GM21390 (cell line): ENCODE measurements around the gene MYOF.

Experiments
- ATAC-seq: cut with Tn5 transposase; IDR thresholded peaks from one replicate; pipeline ENCODE4 v1.9.1; 2021; ENCODE audit not compliant: unreplicated experiment

MYOF gene

GRCh38 chr10:93267521-93267920 is 214.6 kb downstream of the MYOF start:
- peak; percentile 99 for ATAC-seq

GRCh38 chr10:93266858-93267257 is 215.3 kb downstream of the MYOF start:
- ATAC-seq = no peak

DNA sequence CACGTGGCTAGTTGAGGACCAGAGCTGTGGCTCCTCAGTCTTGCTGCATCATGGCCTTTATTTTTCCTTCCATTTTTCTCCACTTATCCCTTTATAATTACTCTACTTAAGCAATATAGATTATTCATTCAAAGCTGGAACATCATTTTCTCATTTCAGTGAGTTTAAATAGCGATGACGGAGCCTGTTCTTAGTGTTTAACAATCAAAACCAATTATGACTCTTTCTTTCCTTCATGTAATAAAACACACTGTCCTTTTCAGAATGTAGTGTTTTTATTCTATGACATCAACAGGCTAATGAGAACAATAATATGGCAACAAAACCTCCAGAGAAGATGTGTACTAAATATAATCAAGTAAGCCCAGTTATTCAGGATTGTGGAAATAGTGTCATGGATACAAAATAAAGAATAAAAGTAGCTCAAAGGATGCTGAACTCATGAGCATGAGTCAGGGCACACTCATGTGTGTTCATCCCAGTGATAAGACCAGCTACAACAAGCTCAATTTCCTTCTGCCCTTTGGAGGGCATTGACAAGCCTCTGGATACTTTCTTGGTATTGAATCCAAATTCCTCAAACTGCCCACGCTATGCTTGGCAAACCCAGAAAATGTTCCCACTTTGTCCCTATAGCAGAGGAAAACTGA is 220.0 kb downstream of the MYOF start:
- no peak for ATAC-seq

GRCh38 chr10:93261089-93261488 is 221.0 kb downstream of the MYOF start:
- no peak for ATAC-seq

GRCh38 chr10:93259126-93259525 is 223.0 kb downstream of the MYOF start:
- ATAC-seq = no peak
